IMR-90 (cell line): ENCODE data around the gene OXNAD1. TPM values are rescaled to one million over a fixed set of nuclear protein-coding genes. Genes with fewer than 3 reads are reported as not detected.
A peak's percentile ranks its signal among the peaks of the same experiment; 100 is the strongest.

Source experiments
- ATAC-seq: fragments of 200-7000 bp; cut with Tn5 transposase; 2 replicates; pipeline ENCODE4 v1.9.1; 2020; ENCODE audit warnings: low read depth, mild to moderate bottlenecking, moderate library complexity
- BruUV-seq: library from RNA; stranded (reverse); fragments of 400-500 nt; replicated peaks from 2 replicates; lab custom pipeline; 2021; lab: Mats Ljungman, UMichigan
- CTCF ChIA-PET: fragments of 300-600 bp; formaldehyde crosslinking; extraction: SDS; loops from one replicate; lab custom pipeline; 2021; ENCODE audit warnings: antibody characterized with exemption; lab: Yijun Ruan, JAX
- POLR2A ChIA-PET: fragments of 300-600 bp; sonication (Branson Sonifier 250); formaldehyde crosslinking; loops from one replicate; lab custom pipeline; 2022; ENCODE audit warnings: antibody characterized with exemption; ENCODE audit not compliant: unreplicated experiment; lab: Charles Lee
- DNase-seq: peaks from one replicate; pipeline ENCODE4 v3.0.0; 2013
- H2AFZ ChIP-seq: replicated peaks from 2 replicates; pipeline ENCODE3; 2013; ENCODE audit warnings: low read length, mild to moderate bottlenecking; ENCODE audit not compliant: poor library complexity
- H2AK5ac ChIP-seq: 2 replicates; pipeline ENCODE4 v1.6.1; 2013; ENCODE audit warnings: low read depth, low read length, inconsistent platforms
- H2AK9ac ChIP-seq: replicated peaks from 2 replicates; pipeline ENCODE3; 2013; ENCODE audit warnings: mild to moderate bottlenecking, low read depth, low read length, moderate library complexity; ENCODE audit not compliant: poor library complexity
- H2BK120ac ChIP-seq: 2 replicates; pipeline ENCODE4 v1.6.1; 2013; ENCODE audit warnings: low read depth, low read length, inconsistent platforms
- H2BK15ac ChIP-seq: 3 replicates; pipeline ENCODE4 v1.6.1; 2013; ENCODE audit warnings: low read depth, low read length, inconsistent platforms
- H2BK20ac ChIP-seq: 2 replicates; pipeline ENCODE4 v1.6.1; 2013; ENCODE audit warnings: low read depth, mild to moderate bottlenecking, inconsistent platforms, low read length, moderate library complexity
- H2BK5ac ChIP-seq: 2 replicates; pipeline ENCODE4 v1.6.1; 2013; ENCODE audit warnings: mild to moderate bottlenecking, low read depth, low read length, inconsistent platforms; ENCODE audit not compliant: poor library complexity, severe bottlenecking
- H3K14ac ChIP-seq: replicated peaks from 2 replicates; pipeline ENCODE4 v1.6.1; 2013; ENCODE audit warnings: low read depth, low read length, inconsistent platforms
- H3K18ac ChIP-seq: 2 replicates; pipeline ENCODE4 v1.6.1; 2013; ENCODE audit warnings: low read depth, low read length, control low read depth
- H3K23ac ChIP-seq: 2 replicates; pipeline ENCODE4 v1.6.1; 2013; ENCODE audit warnings: low read depth, low read length, inconsistent platforms
- H3K27ac ChIP-seq: 2 replicates; pipeline ENCODE4 v1.5.1; 2013; ENCODE audit warnings: mild to moderate bottlenecking, control low read depth, low read length; ENCODE audit not compliant: insufficient read depth
- H3K27me3 ChIP-seq: 2 replicates; pipeline ENCODE4 v1.6.1; 2013; ENCODE audit warnings: low read length; ENCODE audit not compliant: control insufficient read depth, insufficient read depth
- H3K36me3 ChIP-seq: 2 replicates; pipeline ENCODE4 v1.6.1; 2013; ENCODE audit warnings: low read length, mixed read lengths; ENCODE audit not compliant: control insufficient read depth, insufficient read depth
- H3K4ac ChIP-seq: 2 replicates; pipeline ENCODE4 v1.6.1; 2013; ENCODE audit warnings: low read depth, low read length, inconsistent platforms
- H3K4me1 ChIP-seq: 2 replicates; pipeline ENCODE4 v1.6.1; 2013; ENCODE audit warnings: low read length, mixed read lengths; ENCODE audit not compliant: control insufficient read depth, insufficient read depth
- H3K4me2 ChIP-seq: 2 replicates; pipeline ENCODE4 v1.6.1; 2013; ENCODE audit warnings: low read depth, mild to moderate bottlenecking, control low read depth, low read length, moderate library complexity
- H3K4me3 ChIP-seq: 2 replicates; pipeline ENCODE4 v1.5.1; 2013; ENCODE audit warnings: low read depth, mild to moderate bottlenecking, control low read depth, low read length, moderate library complexity; ENCODE audit not compliant: insufficient read depth
- H3K56ac ChIP-seq: 2 replicates; pipeline ENCODE4 v1.6.1; 2013; ENCODE audit warnings: low read length, inconsistent platforms; ENCODE audit not compliant: insufficient read depth; ENCODE audit errors: extremely low read depth
- H3K79me1 ChIP-seq, 2 experiments: 2 replicates each; pipeline ENCODE4 v1.6.1; 2013; ENCODE audit warnings: low read length in 2 of 2, inconsistent platforms in 1 of 2, low read depth in 1 of 2
- H3K9ac ChIP-seq: 2 replicates; pipeline ENCODE4 v1.6.1; 2013; ENCODE audit warnings: low read depth, low read length, control low read depth
- H3K9me1 ChIP-seq: 2 replicates; pipeline ENCODE4 v1.6.1; 2013; ENCODE audit warnings: low read length, inconsistent platforms; ENCODE audit not compliant: insufficient read depth
- H3K9me3 ChIP-seq: 2 replicates; pipeline ENCODE4 v1.6.1; 2013; ENCODE audit warnings: low read length; ENCODE audit not compliant: control insufficient read depth, insufficient read depth
- H4K20me1 ChIP-seq: 2 replicates; pipeline ENCODE4 v1.6.1; 2013; ENCODE audit warnings: low read length, inconsistent platforms; ENCODE audit not compliant: insufficient read depth
- H4K5ac ChIP-seq: 2 replicates; pipeline ENCODE4 v1.6.1; 2013; ENCODE audit warnings: mild to moderate bottlenecking, low read depth, low read length, control low read depth
- H4K8ac ChIP-seq, 2 experiments: 2 replicates each; pipeline ENCODE4 v1.6.1; 2013; ENCODE audit warnings: low read depth in 2 of 2, low read length in 2 of 2, control low read depth in 1 of 2, inconsistent platforms in 1 of 2
- H4K91ac ChIP-seq: 2 replicates; pipeline ENCODE4 v1.6.1; 2013; ENCODE audit warnings: low read depth, low read length, inconsistent platforms; ENCODE audit not compliant: insufficient read depth
- MAFK ChIP-seq: IDR thresholded peaks from 2 replicates; pipeline ENCODE4 v1.6.1; 2012; ENCODE audit warnings: low read depth, low read length, improper control_type of control experiment
- WGBS, 2 experiments: methylation state at CpG; one replicate each; pipeline versions ENCODE4 v1.1.5 to v1.1.7; 2013; ENCODE audit warnings: missing lambda C conversion rate in 2 of 2; ENCODE audit not compliant: insufficient read length in 1 of 2; ENCODE audit errors: extremely low coverage in 2 of 2; 5-methylcytosine and 5-hydroxymethylcytosine counted together
- dilution Hi-C: fragments of 300-500 bp; cut with HindIII; formaldehyde crosslinking; loops from one replicate; pipeline ENCODE4 v1.14.3; 2018; ENCODE audit warnings: low sequenced_read_pairs; ENCODE audit not compliant: unreplicated experiment
- in situ Hi-C: fragments of 300-500 bp; cut with MboI; formaldehyde crosslinking; loops from 3 replicates; pipeline ENCODE4 v1.14.3; 2019; ENCODE audit warnings: low sequenced_read_pairs, inconsistent platforms, mixed read lengths
- intact Hi-C: fragments of 100-400 bp; cut with micrococcal nuclease; formaldehyde crosslinking; loops from 2 replicates; pipeline ENCODE4 v1.10.0; 2022
- polyA plus RNA-seq, 3 experiments: library from polyadenylated mRNA; depleted of rRNA; stranded (reverse); fragments of >200 nt; gene quantifications; 2 replicates each; pipeline ENCODE4 v1.2.3, GENCODE V29; 2012; ENCODE audit warnings: low replicate concordance in 1 of 3
- total RNA-seq: library from RNA; depleted of rRNA; stranded (reverse); fragments of >200 nt; gene quantifications from 2 replicates; pipeline ENCODE4 v1.2.3, GENCODE V29; 2012

OXNAD1 gene
- total and polyA plus RNA-seq, 2 of the 4 experiments (the other 2 are of a cell fraction), result 6.2 to 11.3 TPM

- H3K9ac ChIP-seq, result no peak overlapping the region
- DNase-seq, result no peak
- no peak overlapping the region for H2BK15ac ChIP-seq
- no peak overlapping the region for H2BK5ac ChIP-seq
- no peak overlapping the region for H3K4ac ChIP-seq
- H2BK20ac ChIP-seq, result no peak overlapping the region
- H3K36me3 ChIP-seq, result peaks cover 27% of the 10 kb centered on the region
- H3K14ac ChIP-seq, result no peak overlapping the region
- H4K20me1 ChIP-seq, result no peaks in the 10 kb centered on the region
- H3K18ac ChIP-seq, result no peak overlapping the region
- ChIA-PET CTCF (no interaction called here), POLR2A (no interaction called here)
- no peak overlapping the region for H2BK120ac ChIP-seq
- H3K79me1 ChIP-seq, result peaks cover 5 to 30% of the 10 kb centered on the region in 2 experiments; a peak in 3 of 4 replicates
- WGBS, 2 experiments, result 72% methylated on average over 2 of the region's 6 CpGs; no CpG with 5 or more reads in 1 of the 2 experiments
- no peaks in the 10 kb centered on the region for H3K9me3 ChIP-seq
- H4K8ac ChIP-seq, result no peak overlapping the region
- no peak overlapping the region for H2AFZ ChIP-seq
- peak overlapping the region; percentile 26 for H2AK9ac ChIP-seq
- no peaks in the 10 kb centered on the region for H3K27me3 ChIP-seq
- H3K4me2 ChIP-seq, result no peak overlapping the region
- H3K9me1 ChIP-seq, result peaks cover 26% of the 10 kb centered on the region
- H2AK5ac ChIP-seq, result no peak overlapping the region
- H4K91ac ChIP-seq, result no peak overlapping the region
- no peak for TF ChIP-seq MAFK
- in situ Hi-C loops, result no loop called here
- dilution Hi-C loops, result no loop called here
- peaks cover 4% of the 10 kb centered on the region; the same call in 1 of the 2 replicates for H3K4me1 ChIP-seq
- ATAC-seq, result no peak
- H3K4me3 ChIP-seq, result no peak overlapping the region
- intact Hi-C loops, result no loop called here
- H3K27ac ChIP-seq, result no peak overlapping the region
- H3K56ac ChIP-seq, result no peak overlapping the region
- H3K23ac ChIP-seq, result no peak overlapping the region
- no TSS peak for BruUV-seq
- H4K5ac ChIP-seq, result no peak overlapping the region
Measured at GRCh38 chr3:16311960-16312451, 47.0 kb downstream of the OXNAD1 start.
